Measurements from ENCODE around the gene IST1.

DNA sequence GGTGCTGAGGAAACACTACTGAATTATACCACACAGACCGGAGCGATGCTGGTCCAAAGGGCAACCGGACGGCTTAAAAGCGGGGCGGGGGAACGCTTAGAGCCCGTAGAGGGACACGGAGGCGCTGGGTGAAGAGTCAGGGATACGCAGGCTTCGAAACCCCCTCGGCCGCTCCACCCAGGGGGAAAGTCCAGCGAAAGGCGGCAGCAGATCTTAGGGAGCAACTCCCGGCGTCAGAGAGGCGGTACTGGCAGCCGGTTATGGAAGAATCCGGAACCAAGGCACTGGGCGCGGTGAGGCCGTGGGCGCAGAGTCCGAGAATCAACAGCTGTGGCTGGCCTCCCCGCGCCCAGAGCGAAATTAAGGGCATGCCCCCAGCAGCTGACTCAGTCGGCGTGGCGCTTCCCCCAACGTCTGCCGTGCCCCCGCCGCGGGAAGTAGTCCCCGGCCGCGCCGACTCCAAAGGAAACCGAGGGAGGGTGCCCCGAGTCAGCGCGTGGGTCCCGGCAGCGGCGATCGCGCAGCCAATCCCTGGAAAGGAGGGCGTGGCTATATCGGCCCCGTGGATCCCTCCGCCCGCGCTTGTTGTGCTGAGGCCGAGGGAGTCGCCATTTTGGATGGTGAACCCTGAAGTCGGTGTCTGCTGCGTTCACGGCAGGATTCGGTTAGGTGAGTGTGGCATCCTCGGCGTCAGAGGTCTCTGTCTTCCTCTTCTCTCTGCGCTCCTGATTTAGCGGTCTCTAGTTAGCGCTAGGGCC, at the start of gene IST1:
- peak; percentile 93 to 96 (median 96) for TF ChIP-seq POLR2A (IDR thresholded peaks at IDR 0.05)
- TF ChIP-seq, protein P1, sequence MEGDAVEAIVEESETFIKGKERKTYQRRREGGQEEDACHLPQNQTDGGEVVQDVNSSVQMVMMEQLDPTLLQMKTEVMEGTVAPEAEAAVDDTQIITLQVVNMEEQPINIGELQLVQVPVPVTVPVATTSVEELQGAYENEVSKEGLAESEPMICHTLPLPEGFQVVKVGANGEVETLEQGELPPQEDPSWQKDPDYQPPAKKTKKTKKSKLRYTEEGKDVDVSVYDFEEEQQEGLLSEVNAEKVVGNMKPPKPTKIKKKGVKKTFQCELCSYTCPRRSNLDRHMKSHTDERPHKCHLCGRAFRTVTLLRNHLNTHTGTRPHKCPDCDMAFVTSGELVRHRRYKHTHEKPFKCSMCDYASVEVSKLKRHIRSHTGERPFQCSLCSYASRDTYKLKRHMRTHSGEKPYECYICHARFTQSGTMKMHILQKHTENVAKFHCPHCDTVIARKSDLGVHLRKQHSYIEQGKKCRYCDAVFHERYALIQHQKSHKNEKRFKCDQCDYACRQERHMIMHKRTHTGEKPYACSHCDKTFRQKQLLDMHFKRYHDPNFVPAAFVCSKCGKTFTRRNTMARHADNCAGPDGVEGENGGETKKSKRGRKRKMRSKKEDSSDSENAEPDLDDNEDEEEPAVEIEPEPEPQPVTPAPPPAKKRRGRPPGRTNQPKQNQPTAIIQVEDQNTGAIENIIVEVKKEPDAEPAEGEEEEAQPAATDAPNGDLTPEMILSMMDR (IDR thresholded peaks at IDR 0.05), result peak in 1 of 7 experiments; percentile 8

All from body of pancreas (tissue), 4 donors.